Neural progenitor cell (in vitro differentiated cells): Measurements from ENCODE around the gene PLSCR1.

ENCODE experiments used
- CTCF ChIP-seq: fragments of 200-600 bp; sonication (generic); IDR thresholded peaks from 2 replicates; pipeline ENCODE4 v1.5.1; 2017; ENCODE audit warnings: antibody characterized with exemption, mild to moderate bottlenecking
- EZH2 ChIP-seq: fragments of 200-600 bp; sonication (generic); IDR thresholded peaks from 2 replicates; pipeline ENCODE4 v1.6.1; 2017; ENCODE audit warnings: antibody characterized with exemption, mild to moderate bottlenecking, moderate library complexity

- TF ChIP-seq CTCF = no peak
- TF ChIP-seq EZH2 = no peak
These were observed 36.9 kb downstream of the PLSCR1 start for GRCh38 chr3:146507331-146508120.
